NCI-H1436 (cell line): ENCODE results near the gene GAST.

ENCODE experiments used
- DNase-seq: peaks from one replicate; lab custom pipeline; 2025; lab: John Stamatoyannopoulos, UW

Gene GAST

DNA sequence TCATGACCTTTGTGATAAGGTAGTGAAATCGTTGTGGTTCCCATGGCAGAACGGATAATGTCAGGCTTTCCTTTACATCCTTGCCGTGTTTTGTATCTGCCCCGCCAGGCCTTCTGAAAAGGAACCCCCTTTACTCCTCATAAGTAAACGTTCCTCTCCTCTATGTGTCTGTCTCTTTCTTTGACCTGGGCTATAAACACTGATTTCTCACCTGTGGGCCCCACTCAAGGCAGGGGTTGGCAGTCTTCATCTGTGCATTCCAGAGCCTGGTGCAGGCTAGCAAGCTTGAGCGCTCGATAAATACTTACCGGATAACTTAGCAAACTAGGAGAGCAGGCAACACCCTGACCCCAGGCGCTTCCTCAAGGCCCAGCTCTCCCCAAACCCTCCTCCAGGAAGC is 29.6 kb downstream of the GAST start:
- no peak for DNase-seq

DNA sequence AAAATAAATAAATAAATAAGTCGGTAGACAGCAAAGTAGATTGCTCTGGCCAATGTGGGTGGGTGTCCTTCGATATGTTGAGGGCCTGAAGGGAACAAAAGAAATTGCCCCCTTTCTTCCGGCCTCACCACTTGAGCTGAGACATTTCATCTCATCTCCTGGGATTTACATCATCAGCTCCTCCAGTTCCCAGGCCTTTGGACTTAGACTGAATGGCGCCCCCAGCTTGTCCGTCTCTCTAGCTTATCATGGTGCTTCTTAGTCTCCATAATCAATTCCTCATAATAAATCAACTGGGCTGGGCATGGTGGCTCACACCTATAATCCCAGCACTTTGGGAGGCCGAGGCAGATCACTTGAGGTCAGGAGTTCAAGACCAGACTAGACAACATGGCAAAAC is 36.1 kb downstream of the GAST start:
- no peak for DNase-seq

DNA sequence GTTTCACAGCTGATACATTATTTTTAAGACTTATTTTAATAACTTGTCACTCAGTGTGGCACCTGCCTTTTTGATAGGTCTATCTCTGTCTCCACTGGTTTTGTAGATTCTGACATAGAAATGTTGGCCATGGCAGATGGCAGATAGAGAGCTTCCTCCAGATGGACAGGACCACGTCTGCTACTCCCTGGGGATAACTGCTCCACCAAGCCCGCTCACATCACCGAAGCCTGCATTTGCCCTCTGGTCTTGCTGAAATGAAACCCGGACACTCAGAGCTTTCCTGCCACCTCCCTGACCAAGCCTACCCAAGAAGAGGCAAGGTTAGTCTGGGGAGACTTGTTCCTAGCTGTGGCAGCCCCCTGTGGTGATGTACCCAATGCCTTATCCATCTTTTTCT is 38.7 kb downstream of the GAST start:
- no peak for DNase-seq

DNA sequence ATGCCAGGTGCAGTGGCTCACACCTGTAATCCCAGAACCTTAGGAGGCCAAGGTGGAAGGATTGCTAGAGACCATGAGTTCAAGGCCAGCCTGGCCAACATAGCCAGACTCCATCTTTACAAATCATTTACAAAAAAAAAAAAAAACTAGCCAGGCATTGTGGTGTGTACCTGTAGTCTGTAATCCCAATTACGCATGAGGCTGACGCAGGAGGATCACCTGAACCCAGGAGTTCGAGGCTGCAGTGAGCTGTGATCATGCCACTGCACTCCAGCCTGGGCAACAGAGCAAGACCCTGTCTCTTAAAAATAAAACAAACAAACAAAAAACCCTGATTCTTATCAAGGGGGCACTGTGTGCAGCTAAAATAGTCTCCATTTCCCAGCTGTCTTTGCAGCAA is 39.2 kb downstream of the GAST start:
- no peak for DNase-seq

DNA sequence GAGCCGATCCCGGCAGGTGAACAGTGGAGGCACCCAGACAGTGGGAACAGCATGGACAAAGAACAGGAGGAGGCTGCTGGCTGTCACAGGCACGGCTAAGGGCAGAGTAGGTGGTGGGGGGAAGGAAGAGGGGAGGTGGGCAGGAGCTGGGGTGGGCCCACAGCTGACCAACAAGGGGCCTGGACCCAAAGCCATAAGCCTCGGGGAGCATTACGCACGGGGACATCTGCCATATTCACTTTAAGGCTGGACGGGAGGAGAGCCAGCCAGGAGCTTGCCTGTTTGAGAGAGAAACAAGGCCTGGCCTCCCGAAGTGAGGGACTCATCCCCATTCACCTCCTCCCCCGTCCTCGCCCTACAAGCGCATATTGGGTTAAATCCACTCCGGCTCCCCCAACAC is 41.9 kb downstream of the GAST start:
- no peak for DNase-seq

DNA sequence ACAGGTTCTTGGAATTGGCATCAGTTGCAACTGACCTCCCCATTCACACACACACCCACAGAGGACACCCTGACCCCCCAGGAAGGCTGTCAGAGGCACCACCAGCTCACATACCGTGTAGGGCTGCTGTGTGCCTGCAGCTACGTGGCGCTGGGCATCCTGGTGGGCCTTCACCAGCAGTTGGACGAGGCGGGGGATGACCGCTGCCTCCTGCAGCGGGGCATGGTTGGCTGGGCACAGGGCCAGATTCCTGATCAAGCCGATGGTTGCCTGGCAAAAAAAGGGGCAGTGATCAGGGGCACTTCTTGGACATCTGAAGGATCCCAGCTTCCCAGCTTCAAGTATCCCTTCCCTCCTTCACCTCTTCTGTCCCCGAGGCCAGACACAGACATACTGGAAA is 46.5 kb downstream of the GAST start:
- no peak for DNase-seq

DNA sequence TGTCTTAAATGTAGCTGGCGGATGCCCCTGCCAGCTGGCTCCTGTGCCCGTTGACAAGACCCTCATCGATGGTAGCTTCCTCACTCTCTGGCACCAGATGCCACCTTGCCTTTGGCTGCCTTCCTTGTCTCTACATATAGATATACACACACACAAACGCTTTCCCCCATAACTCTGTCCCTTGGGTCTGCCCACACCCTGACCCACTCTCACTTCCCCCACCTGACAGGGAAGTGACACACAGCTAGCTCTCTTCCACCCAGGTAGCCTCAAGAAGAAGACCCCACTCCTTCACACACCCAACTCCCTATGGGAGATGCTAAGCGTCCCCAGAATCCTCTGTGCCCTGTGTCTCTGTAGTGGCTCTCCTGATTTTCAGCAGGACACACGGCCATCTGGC is 48.7 kb downstream of the GAST start:
- no peak for DNase-seq

DNA sequence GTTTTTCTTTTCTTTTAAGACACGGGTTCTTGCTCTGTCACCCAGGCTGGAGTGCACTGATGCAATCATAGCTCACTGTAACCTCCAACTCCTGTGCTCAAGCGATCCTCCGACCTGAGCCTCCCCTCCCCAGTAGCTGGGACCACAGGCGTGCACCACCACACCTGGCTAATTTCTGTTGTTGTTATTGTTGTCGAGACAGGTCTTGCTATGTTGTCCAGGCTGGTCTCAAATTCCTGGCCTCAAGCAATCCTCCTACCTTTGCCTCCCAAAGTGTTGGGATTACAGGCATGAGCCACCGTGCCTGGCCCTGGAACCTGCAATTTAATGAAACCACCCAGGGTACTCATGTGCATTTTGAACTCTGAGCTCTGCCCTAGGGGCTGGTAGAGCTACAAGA is 50.3 kb downstream of the GAST start:
- no peak for DNase-seq

DNA sequence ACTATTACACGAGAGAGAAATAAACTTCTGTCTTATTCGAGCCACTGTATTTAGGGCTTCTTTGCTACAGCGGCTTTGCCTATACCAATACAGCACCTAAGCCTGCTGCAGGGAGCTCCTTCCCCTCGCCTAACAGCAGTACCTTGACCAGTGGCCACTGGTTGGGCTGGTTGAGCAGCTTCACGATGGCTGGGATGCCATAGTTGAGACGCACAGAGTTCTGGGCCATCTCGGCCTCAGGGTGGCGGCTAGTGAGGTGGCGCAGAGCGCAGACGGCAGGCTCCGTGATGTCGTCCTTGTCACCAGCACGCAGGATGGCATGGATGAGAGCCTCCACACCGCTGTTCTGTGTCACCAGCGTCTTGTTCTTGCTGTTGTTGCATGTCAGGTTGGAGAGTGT is 50.7 kb downstream of the GAST start:
- DNase-seq, result no peak

DNA sequence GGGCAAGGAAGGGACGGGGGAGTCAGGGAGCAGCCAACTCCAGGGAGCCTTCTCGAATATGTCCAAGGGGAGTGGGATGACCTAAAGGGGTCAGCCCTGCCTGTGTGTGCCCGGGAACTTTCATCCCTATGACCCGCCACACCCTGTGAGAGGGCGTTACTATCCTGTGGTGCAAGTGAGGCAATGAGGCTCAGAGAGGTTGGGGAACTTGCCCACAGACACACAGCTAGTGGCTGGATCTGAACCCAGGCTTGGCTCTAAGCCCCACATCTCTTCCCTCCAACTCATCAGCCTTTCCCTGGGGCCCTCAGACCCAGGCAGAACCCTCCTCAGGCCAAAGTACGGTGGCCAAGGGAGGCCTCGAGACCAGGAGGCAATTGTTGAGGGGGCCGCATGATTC is 51.2 kb downstream of the GAST start:
- no peak for DNase-seq
